GM10266 (cell line): Measurements from ENCODE around the gene KLF4.

Experiments used
- DNase-seq: peaks from one replicate; pipeline ENCODE4 v3.0.0; 2012; ENCODE audit errors: extremely low spot score
- CTCF ChIP-seq: IDR thresholded peaks from 2 replicates; pipeline ENCODE4 v1.5.1; 2012; ENCODE audit warnings: mild to moderate bottlenecking, low read depth; ENCODE audit not compliant: control insufficient read depth, insufficient read depth; ENCODE audit errors: missing control alignments

Gene KLF4

DNA sequence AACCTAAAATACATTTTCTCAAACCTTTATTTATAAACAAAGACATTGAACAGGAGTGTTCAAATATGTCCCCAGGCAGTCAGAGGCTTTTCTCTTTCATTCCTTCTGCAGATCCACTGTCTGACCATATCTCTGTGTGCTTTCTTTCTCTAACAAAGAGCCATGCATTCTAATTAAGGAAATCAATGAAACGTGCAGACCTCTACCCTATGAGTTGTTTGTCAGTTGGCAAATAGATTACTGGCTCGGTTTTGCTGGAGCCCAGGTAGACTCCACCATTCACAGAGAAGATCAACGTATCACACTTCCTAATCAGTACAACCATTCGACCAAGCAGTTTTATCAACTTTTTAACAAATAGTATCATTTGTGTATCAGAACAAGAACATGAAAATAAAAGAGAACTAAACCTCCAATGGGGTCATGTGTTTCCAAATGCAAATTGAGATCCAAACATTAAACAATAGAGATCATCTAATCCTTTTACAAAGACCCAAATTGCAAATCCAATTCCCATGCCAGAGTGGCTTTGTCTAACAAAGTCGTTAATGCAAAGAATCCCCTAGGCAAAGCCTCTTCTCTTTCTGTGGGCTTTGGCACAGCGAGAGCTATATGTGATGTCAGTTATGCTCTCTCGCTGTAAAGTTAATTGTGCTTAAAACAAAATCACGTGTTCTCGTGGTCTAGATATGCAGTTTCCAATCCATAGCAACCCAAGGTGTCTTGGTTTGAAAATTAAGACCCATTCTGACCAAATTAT lies 16.8 kb downstream of the KLF4 start:
- TF ChIP-seq CTCF, result no peak
- DNase-seq, result no peak

- no peak for DNase-seq
- no peak for TF ChIP-seq CTCF
Observed at GRCh38 chr9:107471552-107471951, 18.0 kb downstream of the KLF4 start.

GRCh38 chr9:107467416-107467815 lies 22.2 kb downstream of the KLF4 start:
- DNase-seq, result no peak
- no peak for TF ChIP-seq CTCF

GRCh38 chr9:107466826-107467225 lies 22.7 kb downstream of the KLF4 start:
- no peak for TF ChIP-seq CTCF
- no peak for DNase-seq

DNA sequence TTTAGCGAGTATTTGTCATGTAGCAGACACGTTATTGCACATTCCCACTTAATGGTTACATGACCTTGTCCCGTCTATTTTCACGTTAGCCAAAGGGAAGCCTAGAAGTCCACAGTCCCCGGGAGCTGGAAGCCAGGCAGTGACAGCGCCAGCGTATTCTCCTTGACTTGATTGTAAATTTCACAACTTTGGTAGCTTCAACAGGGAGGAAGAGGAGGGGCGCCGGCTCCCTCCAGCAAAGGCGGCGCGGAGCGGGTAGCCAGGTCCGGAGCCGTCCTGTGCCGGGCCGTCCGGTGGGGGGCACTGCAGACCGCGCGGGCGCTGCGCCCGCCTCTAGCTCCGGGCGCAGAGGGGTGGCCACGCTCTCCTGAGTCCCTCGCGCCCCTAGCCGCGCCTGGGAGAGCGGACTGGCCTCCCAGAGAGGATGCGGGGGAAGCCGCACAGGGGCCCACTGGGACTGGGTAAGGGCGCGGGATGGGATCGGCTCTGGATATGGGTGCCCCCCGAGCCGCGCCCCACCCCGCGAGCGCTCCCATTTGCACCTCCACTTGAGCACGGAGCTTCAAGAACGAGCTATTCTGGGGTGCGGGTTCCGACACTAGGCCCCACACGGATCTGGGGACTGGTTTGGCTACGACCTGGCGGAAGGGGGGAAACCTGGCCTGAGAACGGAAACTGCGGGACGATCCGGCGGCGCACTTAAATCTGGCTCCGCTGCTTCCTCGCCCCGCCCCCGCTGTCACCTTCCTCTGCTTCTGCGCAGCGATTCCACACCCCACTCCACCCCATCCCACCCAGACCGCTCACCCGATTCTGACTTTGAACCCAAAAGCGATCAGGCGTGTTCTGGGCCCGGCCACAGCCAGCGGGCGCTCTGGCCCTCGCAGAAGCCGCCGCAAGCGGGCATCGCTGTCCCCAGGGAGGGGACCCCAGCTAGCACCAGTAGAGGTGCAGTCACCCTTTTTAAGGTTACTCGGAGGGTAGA lies 23.8 kb downstream of the KLF4 start:
- DNase-seq, result peak; percentile 67
- peak; percentile 58 for TF ChIP-seq CTCF

GRCh38 chr9:107464516-107464915 lies 25.1 kb downstream of the KLF4 start:
- no peak for DNase-seq
- no peak for TF ChIP-seq CTCF
